K562 (cell line): Measurements from ENCODE around the gene ERBB3. TPM values are rescaled to one million over a fixed set of nuclear protein-coding genes. Genes with fewer than 3 reads are reported as not detected.

Experiments used
- ARID3A ChIP-seq: IDR thresholded peaks from 2 replicates; pipeline ENCODE4 v1.6.1; 2012; ENCODE audit warnings: low read depth, low read length, improper control_type of control experiment, borderline replicate concordance
- BRCA1 ChIP-seq, 2 experiments: fragments of 450-650 bp in 1 of 2; sonication (generic) in 1 of 2; formaldehyde crosslinking in 1 of 2; IDR thresholded peaks; 2 replicates each; pipeline versions ENCODE4 v1.5.0 to v1.6.1; 2017 to 2020; ENCODE audit warnings: mild to moderate bottlenecking in 1 of 2, missing genetic modification reagents in 1 of 2
- E2F1 ChIP-seq: sonication (generic); formaldehyde crosslinking; IDR thresholded peaks from 2 replicates; pipeline ENCODE4 v1.8.1; 2023; ENCODE audit warnings: mild to moderate bottlenecking, missing genetic modification reagents, moderate library complexity
- GABPA ChIP-seq: fragments of 200-800 bp; sonication (Bioruptor generic); conservative IDR thresholded peaks from 2 replicates; pipeline ENCODE4 v1.6.1; 2016; ENCODE audit warnings: low read depth, missing genetic modification characterization, missing compliant biosample characterization
- GABPB1 ChIP-seq: sonication (generic); formaldehyde crosslinking; IDR thresholded peaks from 2 replicates; pipeline ENCODE4 v1.8.0; 2022; ENCODE audit warnings: mild to moderate bottlenecking, missing genetic modification reagents
- GATA2 ChIP-seq: sonication (generic); formaldehyde crosslinking; IDR thresholded peaks from 2 replicates; pipeline ENCODE4 v1.4.0; 2020; ENCODE audit warnings: mild to moderate bottlenecking, missing genetic modification reagents
- GTF3C2 ChIP-seq: IDR thresholded peaks from 3 replicates; pipeline ENCODE4 v1.6.1; 2011; ENCODE audit warnings: borderline replicate concordance, mild to moderate bottlenecking, moderate library complexity; ENCODE audit not compliant: insufficient read length; ENCODE audit errors: extremely low read depth
- KDM2B ChIP-seq: fragments of 250-450 bp; sonication (Bioruptor Pico); IDR thresholded peaks from 2 replicates; pipeline ENCODE4 v1.8.0; 2021; ENCODE audit warnings: mild to moderate bottlenecking, moderate library complexity
- KHSRP ChIP-seq: fragments of 450-650 bp; IDR thresholded peaks from 2 replicates; pipeline ENCODE4 v1.6.1; 2017
- MEF2D ChIP-seq: conservative IDR thresholded peaks from 2 replicates; pipeline ENCODE4 v1.6.1; 2016; ENCODE audit warnings: low read depth, missing genetic modification characterization, missing compliant biosample characterization
- MTA1 ChIP-seq: fragments of 450-650 bp; IDR thresholded peaks from 2 replicates; pipeline ENCODE4 v1.6.1; 2017; ENCODE audit warnings: borderline replicate concordance
- MYBL2 ChIP-seq, 2 experiments: fragments of 450-650 bp in 1 of 2; sonication (generic) in 1 of 2; formaldehyde crosslinking in 1 of 2; IDR thresholded peaks; 2 replicates each; pipeline versions ENCODE4 v1.6.1 to v1.8.1; 2017 to 2022; ENCODE audit warnings: borderline replicate concordance in 1 of 2, inconsistent platforms in 1 of 2, low read depth in 1 of 2, mild to moderate bottlenecking in 1 of 2, missing genetic modification reagents in 1 of 2, moderate library complexity in 1 of 2
- NR1H2 ChIP-seq: sonication (generic); formaldehyde crosslinking; IDR thresholded peaks from 2 replicates; pipeline ENCODE4 v1.4.0; 2020; ENCODE audit warnings: mild to moderate bottlenecking, missing genetic modification reagents
- POLR2AphosphoS5 ChIP-seq: IDR thresholded peaks from 2 replicates; pipeline ENCODE4 v1.6.1; 2011; ENCODE audit warnings: mild to moderate bottlenecking, low read depth, low read length, moderate library complexity; ENCODE audit not compliant: control insufficient read depth, insufficient read depth
- PURB ChIP-seq: sonication (generic); formaldehyde crosslinking; IDR thresholded peaks from 2 replicates; pipeline ENCODE4 v1.9.0; 2021; ENCODE audit warnings: low read depth, mild to moderate bottlenecking, missing genetic modification reagents
- SNIP1 ChIP-seq: fragments of 450-650 bp; IDR thresholded peaks from 2 replicates; pipeline ENCODE4 v1.7.1; 2017; ENCODE audit warnings: low read depth, mild to moderate bottlenecking
- SP1 ChIP-seq: sonication (generic); formaldehyde crosslinking; IDR thresholded peaks from 2 replicates; pipeline ENCODE4 v1.8.1; 2022; ENCODE audit warnings: mild to moderate bottlenecking, missing genetic modification reagents
- ZBTB8A ChIP-seq: fragments of 450-650 bp; IDR thresholded peaks from 2 replicates; pipeline ENCODE4 v1.6.1; 2018; ENCODE audit warnings: mild to moderate bottlenecking, moderate library complexity; ENCODE audit not compliant: partially characterized antibody
- ZNF121 ChIP-seq: sonication (generic); formaldehyde crosslinking; conservative IDR thresholded peaks from 2 replicates; pipeline ENCODE4 v1.8.0; 2022; ENCODE audit warnings: missing genetic modification reagents
- ZNF165 ChIP-seq: fragments of 250-450 bp; sonication (Bioruptor Pico); IDR thresholded peaks from 2 replicates; pipeline ENCODE4 v1.4.0; 2020; ENCODE audit warnings: borderline replicate concordance
- ZNF717 ChIP-seq: fragments of 250-450 bp; sonication (Bioruptor Pico); IDR thresholded peaks from 2 replicates; pipeline ENCODE4 v1.5.0; 2021
- ZNF76 ChIP-seq: fragments of 250-450 bp; sonication (Bioruptor Pico); IDR thresholded peaks from 2 replicates; pipeline ENCODE4 v1.4.0; 2020; ENCODE audit warnings: mild to moderate bottlenecking, moderate library complexity, borderline replicate concordance
- polyA plus RNA-seq, 8 experiments: library from polyadenylated mRNA; depleted of rRNA in 4 of 8; stranded (reverse) in 5 of 8; unstranded in 3 of 8; fragments of >200 nt; fragmentation: Nextera tagmentation in 2 of 8; fragmentation: Illumina TruSeq in 1 of 8; extraction: Ambion mirVana in 2 of 8; extraction: Trizol in 1 of 8; gene quantifications; 2 replicates each; pipeline versions ENCODE4 v1.2.1 to v1.2.3, GENCODE V29; 2011 to 2014; ENCODE audit warnings: inconsistent platforms in 1 of 8, missing spikeins in 1 of 8
- total RNA-seq, 7 experiments: library from RNA; depleted of rRNA in 6 of 7; stranded (reverse); fragments of >200 nt in 6 of 7; fragmentation: Illumina TruSeq in 2 of 7; extraction: Trizol in 2 of 7; gene quantifications; 2 replicates each; pipeline versions ENCODE4 v1.2.1 to v1.2.3, GENCODE V29; 2011 to 2021; ENCODE audit warnings: low replicate concordance in 1 of 7

The ERBB3 gene
- total and polyA plus RNA-seq, 9 of the 15 experiments (the other 6 are each of a cell fraction or from before 2014, with no cell fraction given): 1.5 to 5.4 (median 3.8) TPM

GRCh38 chr12:56041552-56042429, 38.2 kb upstream of the ERBB3 start, which contains the start of gene RPS26 (continued):
- TF ChIP-seq ARID3A: no peak
- TF ChIP-seq ZNF121: no peak
- TF ChIP-seq ZNF717: no peak
- peak; percentile 99 for TF ChIP-seq POLR2AphosphoS5
- TF ChIP-seq ZBTB8A: peak; percentile 11
- TF ChIP-seq BRCA1 (IDR thresholded peaks at IDR 0.05): no peak
- TF ChIP-seq BRCA1 (CRISPR knock-in tag; IDR thresholded peaks at IDR 0.05): no peak
- TF ChIP-seq KDM2B: peak; percentile 30; the same call in 1 of the 2 replicates
- no peak for TF ChIP-seq ZNF165 (CRISPR knock-in tag)
- TF ChIP-seq MEF2D: peak; percentile 74; the same call in 1 of the 2 replicates
- TF ChIP-seq E2F1 (CRISPR knock-in tag): peak; percentile 64
- no peak for TF ChIP-seq MYBL2 (IDR thresholded peaks at IDR 0.05; ENCODE audit: low read depth)
- no peak for TF ChIP-seq MYBL2 (CRISPR knock-in tag; IDR thresholded peaks at IDR 0.05; ENCODE audit: borderline replicate concordance)
- TF ChIP-seq MTA1: peak; percentile 94
- TF ChIP-seq SP1 (CRISPR knock-in tag): peak; percentile 96
- TF ChIP-seq PURB: no peak
- peak; percentile 89; the same call in 1 of the 2 replicates for TF ChIP-seq ZNF76 (CRISPR knock-in tag)
- TF ChIP-seq GATA2: no peak
- peak; percentile 34; the same call in 1 of the 2 replicates for TF ChIP-seq NR1H2 (CRISPR knock-in tag)
- TF ChIP-seq GABPB1 (CRISPR knock-in tag): peak; percentile 94
- TF ChIP-seq GABPA (tag): peak; percentile 99
- no peak for TF ChIP-seq GTF3C2
- no peak for TF ChIP-seq SNIP1
- TF ChIP-seq KHSRP: peak; percentile 20; the same call in 1 of the 2 replicates
